Parathyroid adenoma (tissue), 2 donors: ENCODE measurements around the gene PPP1R15B.

ENCODE experiments used
- H2AFZ ChIP-seq: fragments of 300-600 bp; sonication (generic); one replicate; pipeline ENCODE4 v1.7.0; 2017; ENCODE audit warnings: antibody characterized with exemption, mild to moderate bottlenecking
- H3K27ac ChIP-seq: fragments of 300-600 bp; sonication (generic); one replicate; pipeline ENCODE4 v1.7.0; 2017
- H3K27me3 ChIP-seq: fragments of 300-600 bp; sonication (generic); one replicate; pipeline ENCODE4 v1.7.0; 2017; ENCODE audit warnings: low read length; ENCODE audit not compliant: control insufficient read depth, insufficient read depth
- H3K36me3 ChIP-seq: fragments of 300-600 bp; sonication (generic); one replicate; pipeline ENCODE4 v1.7.0; 2017; ENCODE audit warnings: low read length; ENCODE audit not compliant: control insufficient read depth, insufficient read depth
- H3K4me1 ChIP-seq: fragments of 300-600 bp; sonication (generic); one replicate; pipeline ENCODE4 v1.7.0; 2017; ENCODE audit warnings: control low read depth
- H3K4me2 ChIP-seq: fragments of 300-600 bp; sonication (generic); one replicate; pipeline ENCODE4 v1.7.0; 2017; ENCODE audit warnings: low read length
- H3K4me3 ChIP-seq: fragments of 300-600 bp; sonication (generic); one replicate; pipeline ENCODE4 v1.7.0; 2017; ENCODE audit warnings: low read depth, low read length
- H3K79me2 ChIP-seq: fragments of 300-600 bp; sonication (generic); one replicate; pipeline ENCODE4 v1.7.0; 2017; ENCODE audit warnings: control low read depth
- H3K9ac ChIP-seq: fragments of 300-600 bp; sonication (generic); one replicate; pipeline ENCODE4 v1.7.0; 2017; ENCODE audit warnings: mild to moderate bottlenecking
- H3K9me3 ChIP-seq: fragments of 300-600 bp; sonication (generic); one replicate; pipeline ENCODE4 v1.7.0; 2017; ENCODE audit warnings: low read length; ENCODE audit not compliant: control insufficient read depth
- TF ChIP-seq, protein P1 (sequence below): fragments of 300-600 bp; sonication (generic); IDR thresholded peaks from one replicate; pipeline ENCODE4 v1.7.0; 2017; ENCODE audit warnings: antibody characterized with exemption, mild to moderate bottlenecking
- donor health status: primary hyperparathyroidism.

PPP1R15B gene

DNA sequence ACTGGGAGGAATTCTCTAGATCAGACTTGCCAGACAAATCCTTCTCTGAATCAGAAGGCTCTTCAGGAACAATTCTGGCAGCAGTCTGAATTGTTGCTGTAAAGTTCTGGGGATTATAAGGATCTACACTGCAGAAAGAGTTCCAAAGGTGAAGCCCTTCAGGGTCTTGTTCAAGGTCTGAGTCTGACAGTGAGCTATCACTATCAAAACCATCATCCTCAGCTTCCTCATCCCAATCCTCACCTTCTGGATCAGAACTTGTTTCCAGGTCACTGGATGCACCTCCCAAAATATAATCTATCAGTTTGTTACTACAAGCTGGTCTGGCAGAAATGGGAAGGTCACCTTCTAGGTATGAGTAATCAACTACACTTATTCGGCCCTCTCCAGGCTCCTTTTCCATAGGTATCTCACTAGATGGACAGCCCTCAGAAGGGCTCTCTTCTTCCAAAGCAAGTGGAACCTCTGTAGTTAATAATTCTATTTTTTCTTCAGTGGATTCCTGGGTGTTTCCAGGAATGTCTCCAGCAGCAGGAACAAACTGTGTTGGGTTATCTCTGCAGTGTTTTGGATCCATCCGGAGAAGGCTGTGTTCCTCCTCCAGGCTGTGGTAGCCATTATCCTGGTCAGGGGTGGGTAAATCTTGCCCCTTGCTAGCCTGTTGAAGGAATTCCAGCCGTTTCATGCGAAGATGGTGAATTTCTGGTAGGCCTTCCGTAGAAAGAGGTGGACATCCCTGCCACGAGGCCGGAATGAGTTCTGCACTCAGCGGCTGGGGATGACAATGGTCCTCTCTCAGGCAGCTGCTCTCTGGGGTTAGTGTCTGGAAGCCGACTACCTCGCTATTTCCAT lies 1.6 kb downstream of the PPP1R15B start:
- H3K79me2 ChIP-seq: peaks cover 29% of the 10 kb centered on the region
- peak overlapping the region; percentile 71 for H3K9ac ChIP-seq
- TF ChIP-seq, protein P1, sequence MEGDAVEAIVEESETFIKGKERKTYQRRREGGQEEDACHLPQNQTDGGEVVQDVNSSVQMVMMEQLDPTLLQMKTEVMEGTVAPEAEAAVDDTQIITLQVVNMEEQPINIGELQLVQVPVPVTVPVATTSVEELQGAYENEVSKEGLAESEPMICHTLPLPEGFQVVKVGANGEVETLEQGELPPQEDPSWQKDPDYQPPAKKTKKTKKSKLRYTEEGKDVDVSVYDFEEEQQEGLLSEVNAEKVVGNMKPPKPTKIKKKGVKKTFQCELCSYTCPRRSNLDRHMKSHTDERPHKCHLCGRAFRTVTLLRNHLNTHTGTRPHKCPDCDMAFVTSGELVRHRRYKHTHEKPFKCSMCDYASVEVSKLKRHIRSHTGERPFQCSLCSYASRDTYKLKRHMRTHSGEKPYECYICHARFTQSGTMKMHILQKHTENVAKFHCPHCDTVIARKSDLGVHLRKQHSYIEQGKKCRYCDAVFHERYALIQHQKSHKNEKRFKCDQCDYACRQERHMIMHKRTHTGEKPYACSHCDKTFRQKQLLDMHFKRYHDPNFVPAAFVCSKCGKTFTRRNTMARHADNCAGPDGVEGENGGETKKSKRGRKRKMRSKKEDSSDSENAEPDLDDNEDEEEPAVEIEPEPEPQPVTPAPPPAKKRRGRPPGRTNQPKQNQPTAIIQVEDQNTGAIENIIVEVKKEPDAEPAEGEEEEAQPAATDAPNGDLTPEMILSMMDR: no peak
- H3K4me3 ChIP-seq: peak overlapping the region; percentile 96
- H3K4me2 ChIP-seq: peak overlapping the region; percentile 93
- no peak overlapping the region for H2AFZ ChIP-seq
- H3K27me3 ChIP-seq: no peaks in the 10 kb centered on the region
- H3K9me3 ChIP-seq: no peaks in the 10 kb centered on the region
- no peaks in the 10 kb centered on the region for H3K36me3 ChIP-seq
- no peaks in the 10 kb centered on the region for H3K4me1 ChIP-seq
- peak overlapping the region; percentile 99 for H3K27ac ChIP-seq

DNA sequence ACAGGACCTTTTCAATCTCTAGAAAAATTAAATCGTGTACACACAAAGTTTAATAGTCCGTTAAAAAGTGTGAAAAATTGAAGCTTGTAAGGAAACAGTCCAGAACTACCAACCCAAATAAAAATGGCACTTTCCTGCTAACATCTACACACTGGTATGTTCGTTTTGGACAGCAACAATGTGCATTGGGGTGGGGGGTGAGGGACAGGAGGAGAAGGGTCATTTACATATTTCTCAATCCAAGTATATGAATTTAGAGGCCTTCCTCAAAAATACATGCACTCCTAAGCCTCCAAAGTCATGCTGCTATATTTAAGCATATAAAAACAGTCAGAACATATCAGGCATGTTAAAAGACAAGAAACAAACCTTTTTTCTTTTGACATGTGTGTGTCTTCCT lies 2.5 kb downstream of the PPP1R15B start:
- no peaks in the 10 kb centered on the region for H3K36me3 ChIP-seq

DNA sequence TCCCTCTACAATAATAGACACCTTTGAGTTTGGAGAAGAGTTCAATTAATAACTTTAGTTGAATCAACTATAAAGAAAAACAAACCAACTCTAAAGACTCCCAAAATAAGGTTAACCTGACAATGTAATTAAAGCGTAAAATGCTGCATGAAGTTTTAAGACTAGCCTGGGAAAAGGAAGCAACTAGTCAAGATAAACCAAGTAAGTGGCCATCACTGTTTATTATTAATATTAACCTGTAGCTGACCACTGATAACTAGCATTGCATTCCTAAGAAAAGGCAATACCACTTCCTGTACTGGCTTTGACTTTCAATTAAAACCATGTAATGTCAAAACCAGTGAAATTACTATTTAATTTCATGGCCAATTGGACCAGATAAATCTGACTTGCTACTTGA lies 3.0 kb downstream of the PPP1R15B start:
- H3K9ac ChIP-seq: no peak overlapping the region
- H2AFZ ChIP-seq: no peak overlapping the region
- H3K9me3 ChIP-seq: no peaks in the 10 kb centered on the region
- H3K4me1 ChIP-seq: no peaks in the 10 kb centered on the region
- TF ChIP-seq, protein P1: no peak
- H3K79me2 ChIP-seq: peaks cover 29% of the 10 kb centered on the region
- peak overlapping the region; percentile 93 for H3K4me2 ChIP-seq
- no peaks in the 10 kb centered on the region for H3K36me3 ChIP-seq
- no peak overlapping the region for H3K27ac ChIP-seq
- no peaks in the 10 kb centered on the region for H3K27me3 ChIP-seq
- H3K4me3 ChIP-seq: peak overlapping the region; percentile 96

More for the DNA sequence above, 2.5 kb downstream of the PPP1R15B start:
- no peaks in the 10 kb centered on the region for H3K4me1 ChIP-seq
- peak overlapping the region; percentile 93 for H3K4me2 ChIP-seq
- no peak overlapping the region for H2AFZ ChIP-seq
- H3K27me3 ChIP-seq: no peaks in the 10 kb centered on the region
- TF ChIP-seq, protein P1: no peak
- peak overlapping the region; percentile 99 for H3K27ac ChIP-seq
- peak overlapping the region; percentile 96 for H3K4me3 ChIP-seq
- peaks cover 29% of the 10 kb centered on the region for H3K79me2 ChIP-seq
- no peak overlapping the region for H3K9ac ChIP-seq
- no peaks in the 10 kb centered on the region for H3K9me3 ChIP-seq

DNA sequence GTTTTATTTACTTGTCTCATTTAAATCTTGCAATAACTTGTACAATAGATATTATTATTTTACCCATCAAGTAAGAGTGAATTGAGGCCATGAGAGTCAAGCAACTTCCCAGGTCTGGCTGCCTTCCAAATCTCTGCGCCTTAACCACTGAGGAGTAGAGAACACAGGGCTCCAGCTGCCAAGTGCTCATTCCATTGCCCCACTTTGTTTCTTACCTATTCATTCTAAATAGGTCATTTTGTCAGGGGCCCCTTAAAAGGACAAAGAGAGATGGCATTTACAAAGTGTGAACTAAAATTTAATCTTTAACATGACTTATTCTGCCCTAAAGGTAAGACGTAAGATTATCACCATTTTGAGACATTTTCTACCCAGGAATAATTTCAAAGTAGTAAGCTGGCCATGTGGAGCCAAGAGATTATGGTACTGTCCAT lies 3.5 kb downstream of the PPP1R15B start:
- no peak overlapping the region for H3K27ac ChIP-seq
- peak overlapping the region; percentile 93 for H3K4me2 ChIP-seq
- no peak overlapping the region for H2AFZ ChIP-seq
- H3K27me3 ChIP-seq: no peaks in the 10 kb centered on the region
- peak overlapping the region; percentile 96 for H3K4me3 ChIP-seq
- H3K4me1 ChIP-seq: no peaks in the 10 kb centered on the region
- TF ChIP-seq, protein P1: no peak
- no peak overlapping the region for H3K9ac ChIP-seq
- peaks cover 29% of the 10 kb centered on the region for H3K79me2 ChIP-seq
- H3K36me3 ChIP-seq: no peaks in the 10 kb centered on the region
- H3K9me3 ChIP-seq: no peaks in the 10 kb centered on the region
